GM23338 (cell line): ENCODE measurements around the gene KCNH5. TPM values are rescaled to one million over a fixed set of nuclear protein-coding genes. Genes with fewer than 3 reads are reported as not detected.
A peak's percentile ranks its signal among the peaks of the same experiment; 100 is the strongest.

Experiments used
- ATAC-seq: fragments of 200-7000 bp; cut with Tn5 transposase; 3 replicates; pipeline ENCODE4 v1.9.1; 2020
- DNase-seq: peaks from one replicate; pipeline ENCODE4 v3.0.0-alpha.2; 2015; ENCODE audit warnings: low spot score
- H2AFZ ChIP-seq: fragments of 200-600 bp; sonication (generic); 2 replicates; pipeline ENCODE4 v1.8.0; 2016; ENCODE audit warnings: antibody characterized with exemption, mild to moderate bottlenecking, moderate library complexity
- H3F3A ChIP-seq: fragments of 200-600 bp; sonication (generic); replicated peaks from 2 replicates; pipeline ENCODE4 v1.8.0; 2017; ENCODE audit warnings: antibody characterized with exemption, mixed run types, low read depth
- H3K27ac ChIP-seq: fragments of 200-600 bp; sonication (generic); 2 replicates; pipeline ENCODE4 v1.6.1; 2016; ENCODE audit warnings: low read depth
- H3K27me3 ChIP-seq: fragments of 200-600 bp; sonication (generic); 2 replicates; pipeline ENCODE4 v1.8.0; 2016; ENCODE audit warnings: mild to moderate bottlenecking, mixed run types, moderate library complexity; ENCODE audit not compliant: insufficient read depth
- H3K36me3 ChIP-seq: fragments of 200-600 bp; sonication (generic); 2 replicates; pipeline ENCODE4 v1.8.0; 2016; ENCODE audit warnings: mild to moderate bottlenecking; ENCODE audit not compliant: insufficient read depth
- H3K4me1 ChIP-seq: fragments of 200-600 bp; sonication (generic); 2 replicates; pipeline ENCODE4 v1.8.0; 2016; ENCODE audit warnings: mild to moderate bottlenecking, moderate library complexity; ENCODE audit not compliant: insufficient read depth
- H3K4me2 ChIP-seq: fragments of 200-600 bp; sonication (generic); 2 replicates; pipeline ENCODE4 v1.7.1; 2017; ENCODE audit warnings: mixed run types
- H3K4me3 ChIP-seq: fragments of 200-600 bp; sonication (generic); 2 replicates; pipeline ENCODE4 v1.6.1; 2016; ENCODE audit warnings: mixed run types
- H3K79me2 ChIP-seq: fragments of 200-600 bp; sonication (generic); replicated peaks from 2 replicates; pipeline ENCODE4 v1.8.0; 2017; ENCODE audit warnings: mild to moderate bottlenecking; ENCODE audit not compliant: insufficient read depth
- H3K9me2 ChIP-seq: fragments of 200-600 bp; sonication (generic); 2 replicates; pipeline ENCODE4 v1.8.0; 2017; ENCODE audit not compliant: insufficient read depth
- H4K20me1 ChIP-seq: fragments of 200-600 bp; sonication (generic); replicated peaks from 2 replicates; pipeline ENCODE4 v1.8.0; 2017; ENCODE audit warnings: mild to moderate bottlenecking; ENCODE audit not compliant: insufficient read depth
- H3K27ac Mint-ChIP-seq: 2 replicates; pipeline ENCODE4 v1.8.0; 2020; ENCODE audit warnings: inconsistent platforms, mild to moderate bottlenecking, moderate library complexity, mixed read lengths
- H3K27me3 Mint-ChIP-seq: 3 replicates; pipeline ENCODE4 v1.8.0; 2022; ENCODE audit warnings: low read depth, mild to moderate bottlenecking, moderate library complexity, mixed read lengths, inconsistent platforms; ENCODE audit not compliant: insufficient read depth, poor library complexity
- H3K36me3 Mint-ChIP-seq: 3 replicates; pipeline ENCODE4 v1.8.0; 2021; ENCODE audit warnings: low read depth, mild to moderate bottlenecking, inconsistent platforms, moderate library complexity, mixed read lengths
- H3K4me1 Mint-ChIP-seq: 3 replicates; pipeline ENCODE4 v1.8.0; 2020; ENCODE audit warnings: mild to moderate bottlenecking, inconsistent platforms, mixed read lengths
- H3K4me3 Mint-ChIP-seq: 3 replicates; pipeline ENCODE4 v1.8.0; 2021; ENCODE audit warnings: moderate library complexity, mild to moderate bottlenecking, inconsistent platforms, mixed read lengths
- H3K9me3 Mint-ChIP-seq: 3 replicates; pipeline ENCODE4 v1.8.0; 2020; ENCODE audit warnings: moderate library complexity, mild to moderate bottlenecking, inconsistent platforms, mixed read lengths
- ETS1 ChIP-seq: IDR thresholded peaks from 2 replicates; pipeline ENCODE4 v1.6.1; 2016; ENCODE audit warnings: antibody characterized with exemption
- POLR2AphosphoS5 ChIP-seq: IDR thresholded peaks from 2 replicates; pipeline ENCODE4 v1.6.1; 2016; ENCODE audit warnings: antibody characterized with exemption, low read depth
- STAT1 ChIP-seq: IDR thresholded peaks from one replicate; pipeline ENCODE4 v1.6.1; 2016; ENCODE audit warnings: antibody characterized with exemption; ENCODE audit not compliant: unreplicated experiment
- ZNF331 ChIP-seq: fragments of 250-450 bp; sonication (Bioruptor Pico); IDR thresholded peaks from 2 replicates; pipeline ENCODE4 v1.5.0; 2020; ENCODE audit warnings: low read depth, mild to moderate bottlenecking, moderate library complexity
- polyA plus RNA-seq: library from polyadenylated mRNA; unstranded; fragments of >200 nt; fragmentation: Nextera tagmentation; extraction: Ambion mirVana; gene quantifications from 2 replicates; pipeline ENCODE4 v1.2.1, GENCODE V29; 2016
- total RNA-seq: library from RNA; depleted of rRNA; stranded (reverse); fragments of >200 nt; shearing (Covaris generic); gene quantifications from 2 replicates; pipeline ENCODE4 v1.2.3, GENCODE V29; 2014
- TF ChIP-seq, protein P1 (sequence below): IDR thresholded peaks from one replicate; pipeline ENCODE4 v1.6.1; 2018; ENCODE audit warnings: antibody characterized with exemption; ENCODE audit not compliant: unreplicated experiment
- TF ChIP-seq, protein P2 (sequence below), 2 experiments: fragments of 200-600 bp in 1 of 2; sonication (generic) in 1 of 2; conservative IDR thresholded peaks; 2 replicates each; pipeline versions ENCODE4 v1.5.1 to v1.6.1; 2016 to 2017; ENCODE audit warnings: antibody characterized with exemption in 2 of 2, low read depth in 2 of 2, mild to moderate bottlenecking in 2 of 2, moderate library complexity in 1 of 2

Gene KCNH5
- total and polyA plus RNA-seq, 2 experiments from 2014 or later, result 0.71 to 0.83 TPM

- TF ChIP-seq, protein P1, sequence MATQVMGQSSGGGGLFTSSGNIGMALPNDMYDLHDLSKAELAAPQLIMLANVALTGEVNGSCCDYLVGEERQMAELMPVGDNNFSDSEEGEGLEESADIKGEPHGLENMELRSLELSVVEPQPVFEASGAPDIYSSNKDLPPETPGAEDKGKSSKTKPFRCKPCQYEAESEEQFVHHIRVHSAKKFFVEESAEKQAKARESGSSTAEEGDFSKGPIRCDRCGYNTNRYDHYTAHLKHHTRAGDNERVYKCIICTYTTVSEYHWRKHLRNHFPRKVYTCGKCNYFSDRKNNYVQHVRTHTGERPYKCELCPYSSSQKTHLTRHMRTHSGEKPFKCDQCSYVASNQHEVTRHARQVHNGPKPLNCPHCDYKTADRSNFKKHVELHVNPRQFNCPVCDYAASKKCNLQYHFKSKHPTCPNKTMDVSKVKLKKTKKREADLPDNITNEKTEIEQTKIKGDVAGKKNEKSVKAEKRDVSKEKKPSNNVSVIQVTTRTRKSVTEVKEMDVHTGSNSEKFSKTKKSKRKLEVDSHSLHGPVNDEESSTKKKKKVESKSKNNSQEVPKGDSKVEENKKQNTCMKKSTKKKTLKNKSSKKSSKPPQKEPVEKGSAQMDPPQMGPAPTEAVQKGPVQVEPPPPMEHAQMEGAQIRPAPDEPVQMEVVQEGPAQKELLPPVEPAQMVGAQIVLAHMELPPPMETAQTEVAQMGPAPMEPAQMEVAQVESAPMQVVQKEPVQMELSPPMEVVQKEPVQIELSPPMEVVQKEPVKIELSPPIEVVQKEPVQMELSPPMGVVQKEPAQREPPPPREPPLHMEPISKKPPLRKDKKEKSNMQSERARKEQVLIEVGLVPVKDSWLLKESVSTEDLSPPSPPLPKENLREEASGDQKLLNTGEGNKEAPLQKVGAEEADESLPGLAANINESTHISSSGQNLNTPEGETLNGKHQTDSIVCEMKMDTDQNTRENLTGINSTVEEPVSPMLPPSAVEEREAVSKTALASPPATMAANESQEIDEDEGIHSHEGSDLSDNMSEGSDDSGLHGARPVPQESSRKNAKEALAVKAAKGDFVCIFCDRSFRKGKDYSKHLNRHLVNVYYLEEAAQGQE, result no peak
- TF ChIP-seq ETS1 (no peak), STAT1 (no peak), ZNF331 (CRISPR knock-in tag) (no peak), POLR2AphosphoS5 (no peak)
- TF ChIP-seq, protein P2, sequence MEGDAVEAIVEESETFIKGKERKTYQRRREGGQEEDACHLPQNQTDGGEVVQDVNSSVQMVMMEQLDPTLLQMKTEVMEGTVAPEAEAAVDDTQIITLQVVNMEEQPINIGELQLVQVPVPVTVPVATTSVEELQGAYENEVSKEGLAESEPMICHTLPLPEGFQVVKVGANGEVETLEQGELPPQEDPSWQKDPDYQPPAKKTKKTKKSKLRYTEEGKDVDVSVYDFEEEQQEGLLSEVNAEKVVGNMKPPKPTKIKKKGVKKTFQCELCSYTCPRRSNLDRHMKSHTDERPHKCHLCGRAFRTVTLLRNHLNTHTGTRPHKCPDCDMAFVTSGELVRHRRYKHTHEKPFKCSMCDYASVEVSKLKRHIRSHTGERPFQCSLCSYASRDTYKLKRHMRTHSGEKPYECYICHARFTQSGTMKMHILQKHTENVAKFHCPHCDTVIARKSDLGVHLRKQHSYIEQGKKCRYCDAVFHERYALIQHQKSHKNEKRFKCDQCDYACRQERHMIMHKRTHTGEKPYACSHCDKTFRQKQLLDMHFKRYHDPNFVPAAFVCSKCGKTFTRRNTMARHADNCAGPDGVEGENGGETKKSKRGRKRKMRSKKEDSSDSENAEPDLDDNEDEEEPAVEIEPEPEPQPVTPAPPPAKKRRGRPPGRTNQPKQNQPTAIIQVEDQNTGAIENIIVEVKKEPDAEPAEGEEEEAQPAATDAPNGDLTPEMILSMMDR (conservative IDR thresholded peaks at IDR 0.05; ENCODE audit: low read depth in 2 of 2), result no peak
Observed at GRCh38 chr14:62745496-62745895, 299.8 kb downstream of the KCNH5 start (continued).

- Mint-ChIP-seq H3K4me3 (no peak overlapping the region), H3K27me3 (peaks cover 2% of the 10 kb centered on the region), H3K36me3 (0 out of 3 replicates have a peak, but pooled peaks cover 3% of the 10 kb centered on the region), H3K9me3 (no peaks in the 10 kb centered on the region), H3K4me1 (peaks cover 35% of the 10 kb centered on the region), H3K27ac (no peak overlapping the region)
- no peaks in the 10 kb centered on the region for H3K36me3 ChIP-seq
- TF ChIP-seq ZNF331 (CRISPR knock-in tag), result no peak
- TF ChIP-seq, protein P1, result no peak
- no peak overlapping the region for H3K27ac ChIP-seq
- no peak overlapping the region for H2AFZ ChIP-seq
- peak; percentile 13 for DNase-seq
- H3K4me2 ChIP-seq, result peak overlapping the region; percentile 27
- peaks cover 3% of the 10 kb centered on the region; the same call in 1 of the 2 replicates for H3K9me2 ChIP-seq
- no peaks in the 10 kb centered on the region for H3F3A ChIP-seq
- no peaks in the 10 kb centered on the region for H4K20me1 ChIP-seq
- peaks cover 40% of the 10 kb centered on the region for H3K4me1 ChIP-seq
- H3K4me3 ChIP-seq, result 0 out of 2 replicates have a peak overlapping the region, but pooled peaks have one; percentile 21
- no peak; the same call in 2 of the 3 replicates for ATAC-seq
- no peaks in the 10 kb centered on the region for H3K79me2 ChIP-seq
- H3K27me3 ChIP-seq, result no peaks in the 10 kb centered on the region
Observed at GRCh38 chr14:62743560-62743959, 301.7 kb downstream of the KCNH5 start.
